ENCODE data around the gene HAUS7.

DNA sequence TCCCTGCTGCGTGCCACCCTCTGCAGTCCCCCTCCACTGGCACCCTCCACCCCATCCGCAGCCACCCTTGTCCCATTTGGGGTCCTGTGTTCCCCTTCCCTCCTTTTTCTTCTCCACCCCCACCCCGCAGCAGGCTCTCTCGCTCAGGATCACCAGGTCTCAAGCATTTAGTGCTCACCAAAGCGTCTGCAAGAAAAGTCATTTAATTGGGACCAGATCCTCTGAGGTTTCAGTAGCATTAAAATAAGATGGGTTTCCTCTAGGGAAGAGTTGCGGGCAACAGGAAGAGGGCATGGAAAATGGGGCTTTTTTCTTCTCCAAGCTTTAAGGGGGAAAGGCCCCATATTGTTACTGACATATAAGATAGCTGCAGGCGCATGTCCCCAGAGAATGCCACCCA is 4.9 kb upstream of the HAUS7 start:
- TF ChIP-seq EZH2 (IDR thresholded peaks at IDR 0.05; ENCODE audit: borderline replicate concordance, insufficient read depth, low read length, poor library complexity, severe bottlenecking) (no peak), MXI1 (conservative IDR thresholded peaks at IDR 0.05; ENCODE audit: poor library complexity, severe bottlenecking) (no peak), EP300 (conservative IDR thresholded peaks at IDR 0.05; ENCODE audit: poor library complexity, severe bottlenecking) (no peak), POLR2AphosphoS5 (IDR thresholded peaks at IDR 0.05) (no peak), TAF1 (IDR thresholded peaks at IDR 0.05; ENCODE audit: low read depth) (no peak), SMC3 (conservative IDR thresholded peaks at IDR 0.05; ENCODE audit: poor library complexity) (no peak), RAD21 (conservative IDR thresholded peaks at IDR 0.05) (no peak)
- TF ChIP-seq, protein P1, sequence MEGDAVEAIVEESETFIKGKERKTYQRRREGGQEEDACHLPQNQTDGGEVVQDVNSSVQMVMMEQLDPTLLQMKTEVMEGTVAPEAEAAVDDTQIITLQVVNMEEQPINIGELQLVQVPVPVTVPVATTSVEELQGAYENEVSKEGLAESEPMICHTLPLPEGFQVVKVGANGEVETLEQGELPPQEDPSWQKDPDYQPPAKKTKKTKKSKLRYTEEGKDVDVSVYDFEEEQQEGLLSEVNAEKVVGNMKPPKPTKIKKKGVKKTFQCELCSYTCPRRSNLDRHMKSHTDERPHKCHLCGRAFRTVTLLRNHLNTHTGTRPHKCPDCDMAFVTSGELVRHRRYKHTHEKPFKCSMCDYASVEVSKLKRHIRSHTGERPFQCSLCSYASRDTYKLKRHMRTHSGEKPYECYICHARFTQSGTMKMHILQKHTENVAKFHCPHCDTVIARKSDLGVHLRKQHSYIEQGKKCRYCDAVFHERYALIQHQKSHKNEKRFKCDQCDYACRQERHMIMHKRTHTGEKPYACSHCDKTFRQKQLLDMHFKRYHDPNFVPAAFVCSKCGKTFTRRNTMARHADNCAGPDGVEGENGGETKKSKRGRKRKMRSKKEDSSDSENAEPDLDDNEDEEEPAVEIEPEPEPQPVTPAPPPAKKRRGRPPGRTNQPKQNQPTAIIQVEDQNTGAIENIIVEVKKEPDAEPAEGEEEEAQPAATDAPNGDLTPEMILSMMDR (IDR thresholded peaks at IDR 0.05; ENCODE audit: poor library complexity, severe bottlenecking): no peak
- TF ChIP-seq, protein P2, sequence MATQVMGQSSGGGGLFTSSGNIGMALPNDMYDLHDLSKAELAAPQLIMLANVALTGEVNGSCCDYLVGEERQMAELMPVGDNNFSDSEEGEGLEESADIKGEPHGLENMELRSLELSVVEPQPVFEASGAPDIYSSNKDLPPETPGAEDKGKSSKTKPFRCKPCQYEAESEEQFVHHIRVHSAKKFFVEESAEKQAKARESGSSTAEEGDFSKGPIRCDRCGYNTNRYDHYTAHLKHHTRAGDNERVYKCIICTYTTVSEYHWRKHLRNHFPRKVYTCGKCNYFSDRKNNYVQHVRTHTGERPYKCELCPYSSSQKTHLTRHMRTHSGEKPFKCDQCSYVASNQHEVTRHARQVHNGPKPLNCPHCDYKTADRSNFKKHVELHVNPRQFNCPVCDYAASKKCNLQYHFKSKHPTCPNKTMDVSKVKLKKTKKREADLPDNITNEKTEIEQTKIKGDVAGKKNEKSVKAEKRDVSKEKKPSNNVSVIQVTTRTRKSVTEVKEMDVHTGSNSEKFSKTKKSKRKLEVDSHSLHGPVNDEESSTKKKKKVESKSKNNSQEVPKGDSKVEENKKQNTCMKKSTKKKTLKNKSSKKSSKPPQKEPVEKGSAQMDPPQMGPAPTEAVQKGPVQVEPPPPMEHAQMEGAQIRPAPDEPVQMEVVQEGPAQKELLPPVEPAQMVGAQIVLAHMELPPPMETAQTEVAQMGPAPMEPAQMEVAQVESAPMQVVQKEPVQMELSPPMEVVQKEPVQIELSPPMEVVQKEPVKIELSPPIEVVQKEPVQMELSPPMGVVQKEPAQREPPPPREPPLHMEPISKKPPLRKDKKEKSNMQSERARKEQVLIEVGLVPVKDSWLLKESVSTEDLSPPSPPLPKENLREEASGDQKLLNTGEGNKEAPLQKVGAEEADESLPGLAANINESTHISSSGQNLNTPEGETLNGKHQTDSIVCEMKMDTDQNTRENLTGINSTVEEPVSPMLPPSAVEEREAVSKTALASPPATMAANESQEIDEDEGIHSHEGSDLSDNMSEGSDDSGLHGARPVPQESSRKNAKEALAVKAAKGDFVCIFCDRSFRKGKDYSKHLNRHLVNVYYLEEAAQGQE (IDR thresholded peaks at IDR 0.05; ENCODE audit: borderline replicate concordance): no peak

Measured in neural cell (in vitro differentiated cells).